Measurements from ENCODE around the gene DPH7. TPM values are rescaled to one million over a fixed set of nuclear protein-coding genes. Genes with fewer than 3 reads are reported as not detected.
"Not testable (repeated sequence)": the region's sequence is repeated elsewhere in the genome, so short reads cannot be mapped to it uniquely, and the experiment has no call there.

Gene DPH7
- total RNA-seq, 4 donors from 2014 or later = 40.8 to 61.5 (median 42.4) TPM

DNA sequence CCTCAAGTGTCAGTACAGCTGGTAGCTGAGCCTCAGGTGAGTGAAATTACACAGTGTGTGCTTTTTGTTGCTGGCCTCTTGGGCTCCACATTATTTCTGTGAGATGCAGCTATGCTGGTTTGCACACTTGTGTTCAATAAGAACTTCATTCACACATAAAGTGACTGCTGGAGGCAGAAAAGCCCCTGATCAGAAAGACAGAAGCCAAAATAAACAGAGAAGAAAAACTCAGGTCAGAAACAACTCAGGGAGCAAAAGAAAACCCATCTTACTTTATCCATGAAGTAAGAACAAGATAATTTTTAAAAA is 43.7 kb downstream of the DPH7 start:
- TF ChIP-seq EP300 (IDR thresholded peaks at IDR 0.05) (no peak), POLR2A (IDR thresholded peaks at IDR 0.05) (no peak)
- TF ChIP-seq, protein P1, sequence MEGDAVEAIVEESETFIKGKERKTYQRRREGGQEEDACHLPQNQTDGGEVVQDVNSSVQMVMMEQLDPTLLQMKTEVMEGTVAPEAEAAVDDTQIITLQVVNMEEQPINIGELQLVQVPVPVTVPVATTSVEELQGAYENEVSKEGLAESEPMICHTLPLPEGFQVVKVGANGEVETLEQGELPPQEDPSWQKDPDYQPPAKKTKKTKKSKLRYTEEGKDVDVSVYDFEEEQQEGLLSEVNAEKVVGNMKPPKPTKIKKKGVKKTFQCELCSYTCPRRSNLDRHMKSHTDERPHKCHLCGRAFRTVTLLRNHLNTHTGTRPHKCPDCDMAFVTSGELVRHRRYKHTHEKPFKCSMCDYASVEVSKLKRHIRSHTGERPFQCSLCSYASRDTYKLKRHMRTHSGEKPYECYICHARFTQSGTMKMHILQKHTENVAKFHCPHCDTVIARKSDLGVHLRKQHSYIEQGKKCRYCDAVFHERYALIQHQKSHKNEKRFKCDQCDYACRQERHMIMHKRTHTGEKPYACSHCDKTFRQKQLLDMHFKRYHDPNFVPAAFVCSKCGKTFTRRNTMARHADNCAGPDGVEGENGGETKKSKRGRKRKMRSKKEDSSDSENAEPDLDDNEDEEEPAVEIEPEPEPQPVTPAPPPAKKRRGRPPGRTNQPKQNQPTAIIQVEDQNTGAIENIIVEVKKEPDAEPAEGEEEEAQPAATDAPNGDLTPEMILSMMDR (IDR thresholded peaks at IDR 0.05) = no peak
- no peak overlapping the region for H3K27ac ChIP-seq
- no peak overlapping the region for H3K4me3 ChIP-seq

DNA sequence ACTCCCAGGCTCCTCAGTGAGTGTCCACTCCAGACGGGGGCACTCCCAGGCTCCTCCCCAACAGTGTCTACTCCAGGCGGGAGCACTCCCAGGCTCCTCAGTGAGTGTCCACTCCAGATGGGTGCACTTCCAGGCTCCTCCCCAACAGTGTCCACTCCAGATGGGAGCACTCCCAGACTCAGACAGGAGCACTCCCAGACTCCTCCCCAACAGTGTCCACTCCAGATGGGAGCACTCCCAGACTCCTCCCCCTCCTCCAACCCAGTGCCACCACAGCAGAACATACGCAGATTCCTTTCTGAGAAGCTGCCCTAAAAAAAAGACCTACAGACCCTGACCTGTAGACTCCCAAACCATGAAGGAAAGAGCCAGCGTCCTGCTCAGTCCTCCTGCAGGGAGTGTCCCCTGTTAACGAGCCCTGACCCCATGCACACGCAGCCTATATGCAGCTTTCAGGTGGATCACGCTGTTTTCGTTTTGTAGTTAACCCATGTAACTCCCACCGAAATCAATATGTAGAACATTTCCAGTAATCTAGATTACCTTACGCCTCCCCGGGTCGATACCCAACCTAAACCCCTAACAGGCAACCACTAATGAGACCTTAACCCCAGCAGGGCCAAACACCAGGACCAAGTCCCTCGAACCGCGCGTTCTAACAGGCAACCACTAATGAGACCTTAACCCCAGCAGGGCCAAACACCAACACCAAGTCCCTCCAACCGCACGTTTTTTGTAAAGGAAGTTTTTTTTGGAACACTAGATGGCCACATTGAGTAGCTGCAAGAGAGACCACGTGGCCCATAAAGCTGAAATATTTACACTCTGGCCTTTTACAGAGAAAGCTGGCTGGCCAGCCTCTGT is 44.2 kb downstream of the DPH7 start:
- H3K9me3 ChIP-seq = no peaks in the 10 kb centered on the region
- H3K36me3 ChIP-seq = peaks cover 0 to 32% (median 0%) of the 10 kb centered on the region in 3 donors
- no peaks in the 10 kb centered on the region for H3K27me3 ChIP-seq
- H3K4me1 ChIP-seq = peaks cover 0 to 11% (median 4%) of the 10 kb centered on the region in 4 donors
- TF ChIP-seq, protein P1 (IDR thresholded peaks at IDR 0.05) = peak; percentile 49 to 71 (median 63)
- TF ChIP-seq POLR2A (IDR thresholded peaks at IDR 0.05) (no peak), EP300 (IDR thresholded peaks at IDR 0.05) (no peak)
- 44 to 49% methylated on average over 18 to 19 of the region's 19 CpGs for WGBS, 2 donors
- no peak overlapping the region for H3K27ac ChIP-seq
- peak in 1 of 2 donors; percentile 32 for DNase-seq (ENCODE audit: low spot score in 2 of 2)
- no peak overlapping the region for H3K4me3 ChIP-seq

More for the DNA sequence above, 43.7 kb downstream of the DPH7 start:
- Histone ChIP-seq H3K36me3 (peaks cover 0 to 38% (median 0%) of the 10 kb centered on the region in 3 donors), H3K4me1 (peaks cover 0 to 11% (median 4%) of the 10 kb centered on the region in 4 donors), H3K9me3 (no peaks in the 10 kb centered on the region), H3K27me3 (no peaks in the 10 kb centered on the region)
- DNase-seq (ENCODE audit: low spot score in 2 of 2) = no peak

DNA sequence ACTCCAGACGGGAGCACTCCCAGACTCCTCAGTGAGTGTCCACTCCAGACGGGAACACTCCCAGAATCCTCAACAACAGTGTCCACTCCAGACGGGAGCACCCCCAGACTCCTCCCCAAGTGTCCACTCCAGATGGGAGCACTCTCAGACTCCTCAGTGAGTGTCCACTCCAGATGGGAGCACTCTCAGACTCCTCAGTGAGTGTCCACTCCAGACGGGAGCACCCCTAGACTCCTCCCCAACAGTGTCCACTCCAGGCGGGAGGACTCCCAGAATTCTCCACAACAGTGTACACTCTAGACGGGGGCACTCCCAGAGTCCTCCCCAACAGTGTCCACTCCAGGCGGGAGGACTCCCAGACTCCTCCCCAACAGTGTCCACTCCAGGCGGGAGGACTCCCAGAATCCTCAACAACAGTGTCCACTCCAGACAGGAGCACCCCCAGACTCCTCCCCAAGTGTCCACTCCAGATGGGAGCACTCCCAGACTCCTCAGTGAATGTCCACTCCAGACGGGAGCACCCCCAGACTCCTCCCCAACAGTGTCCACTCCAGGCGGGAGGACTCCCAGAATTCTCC is 45.7 kb downstream of the DPH7 start:
- H3K4me3 ChIP-seq; H3K27ac ChIP-seq; H3K9me3 ChIP-seq; H3K27me3 ChIP-seq; DNase-seq (ENCODE audit: low spot score in 2 of 2): not testable (repeated sequence)
- H3K4me1 ChIP-seq = peaks cover 0 to 11% (median 4%) of the 10 kb centered on the region in 4 donors
- 85 to 87% methylated on average over 8 to 10 of the region's 10 CpGs for WGBS, 2 donors
- peaks cover 0 to 18% (median 0%) of the 10 kb centered on the region in 3 donors for H3K36me3 ChIP-seq

DNA sequence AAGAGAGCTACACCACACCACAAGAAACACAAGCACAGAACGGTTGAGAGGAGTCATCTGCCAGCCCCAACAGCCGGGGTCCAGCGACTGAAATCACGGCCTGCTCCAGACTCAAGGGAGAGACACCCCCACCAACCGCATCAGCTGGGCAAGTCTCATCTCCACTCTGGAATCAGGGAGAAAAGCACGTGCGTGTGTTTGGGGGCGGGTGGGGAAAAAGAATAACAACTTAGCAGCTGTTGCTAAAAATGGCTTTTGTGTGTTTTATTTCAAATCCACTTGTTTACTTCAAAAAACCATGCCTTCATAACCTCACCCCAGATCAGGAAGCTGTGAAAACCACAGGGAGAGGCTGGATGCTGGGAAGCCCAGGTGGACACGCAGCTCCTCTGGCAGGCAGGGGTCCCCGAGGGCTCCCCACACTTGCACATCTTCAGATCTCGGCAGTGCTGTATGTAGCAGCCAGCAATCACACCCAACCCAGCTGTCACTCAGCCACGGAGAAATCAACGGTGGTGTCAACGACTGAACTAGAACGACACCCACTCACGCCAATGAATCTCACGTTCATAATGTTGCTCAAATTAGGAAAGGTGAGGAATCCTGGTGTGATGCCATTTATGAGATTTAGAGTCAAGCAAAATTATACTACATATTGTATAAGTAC is 47.5 kb downstream of the DPH7 start:
- peaks cover 0 to 2% (median 0%) of the 10 kb centered on the region in 3 donors for H3K36me3 ChIP-seq
- H3K27ac ChIP-seq = no peak overlapping the region
- no peak overlapping the region for H3K4me3 ChIP-seq
- H3K9me3 ChIP-seq = no peaks in the 10 kb centered on the region
- DNase-seq (ENCODE audit: low spot score in 2 of 2) = no peak
- H3K4me1 ChIP-seq = peaks cover 0 to 11% (median 4%) of the 10 kb centered on the region in 4 donors
- H3K27me3 ChIP-seq = no peaks in the 10 kb centered on the region
- 56 to 57% methylated on average over 17 of the region's 17 CpGs for WGBS, 2 donors
- no peak for TF ChIP-seq POLR2A (IDR thresholded peaks at IDR 0.05)
- no peak for TF ChIP-seq EP300 (IDR thresholded peaks at IDR 0.05)
- TF ChIP-seq, protein P1 (IDR thresholded peaks at IDR 0.05) = no peak

DNA sequence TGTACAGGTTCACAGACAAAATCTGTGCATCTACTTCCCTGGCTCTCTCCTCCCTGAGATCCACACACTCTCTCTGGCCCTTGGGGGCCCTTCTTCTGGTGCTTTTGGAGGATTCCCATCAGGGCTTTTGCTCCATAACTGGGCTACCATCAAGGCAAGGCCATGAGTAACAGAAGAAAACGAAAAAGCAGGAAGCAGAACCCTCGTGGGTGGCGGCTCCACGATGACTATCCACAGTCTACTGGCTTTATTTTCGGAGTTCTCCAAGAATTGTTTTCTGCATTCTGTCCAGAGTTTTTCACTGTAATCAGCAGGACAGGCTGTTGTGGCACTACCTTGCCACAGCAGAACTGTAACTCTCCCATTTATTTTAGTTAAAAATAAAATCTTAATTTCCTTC is 48.4 kb downstream of the DPH7 start:
- no peaks in the 10 kb centered on the region for H3K9me3 ChIP-seq
- H3K27me3 ChIP-seq = no peaks in the 10 kb centered on the region
- H3K4me3 ChIP-seq = no peak overlapping the region
- no peak overlapping the region for H3K27ac ChIP-seq
- 73 to 78% methylated on average over 5 of the region's 5 CpGs for WGBS, 2 donors
- no peaks in the 10 kb centered on the region for H3K36me3 ChIP-seq
- peaks cover 0 to 13% (median 4%) of the 10 kb centered on the region in 4 donors for H3K4me1 ChIP-seq
- DNase-seq (ENCODE audit: low spot score in 2 of 2) = no peak
- TF ChIP-seq EP300 (IDR thresholded peaks at IDR 0.05) (no peak), POLR2A (IDR thresholded peaks at IDR 0.05) (no peak)
- TF ChIP-seq, protein P1 (IDR thresholded peaks at IDR 0.05) = no peak

All from tibial nerve (tissue), 4 donors.